SK-N-SH (cell line): Measurements from ENCODE around the gene HERC5.

ENCODE experiments used
- CTCF ChIP-seq: fragments of 200-600 bp; sonication (generic); IDR thresholded peaks from 2 replicates; pipeline ENCODE4 v1.6.1; 2017; ENCODE audit warnings: antibody characterized with exemption, mild to moderate bottlenecking, moderate library complexity
- EP300 ChIP-seq, 2 experiments: IDR thresholded peaks; 2 replicates each; pipeline versions ENCODE4 v1.4.0 to v1.6.1; 2012; ENCODE audit warnings: borderline replicate concordance in 1 of 2, low read depth in 1 of 2, low read length in 1 of 2
- JUND ChIP-seq: IDR thresholded peaks from 2 replicates; pipeline ENCODE4 v1.4.0; 2012
- MEF2A ChIP-seq: IDR thresholded peaks from 2 replicates; pipeline ENCODE4 v1.4.0; 2012; ENCODE audit warnings: low read depth, borderline replicate concordance
- MXI1 ChIP-seq: IDR thresholded peaks from 2 replicates; pipeline ENCODE4 v1.6.1; 2012; ENCODE audit warnings: mild to moderate bottlenecking, low read depth, low read length, improper control_type of control experiment
- POLR2AphosphoS5 ChIP-seq: IDR thresholded peaks from 2 replicates; pipeline ENCODE4 v1.6.1; 2012; ENCODE audit warnings: low read depth, low read length
- TF ChIP-seq, protein P1 (sequence below): IDR thresholded peaks from 2 replicates; pipeline ENCODE4 v1.4.0; 2012; ENCODE audit warnings: low read depth
- TF ChIP-seq, protein P2 (sequence below): IDR thresholded peaks from 2 replicates; pipeline ENCODE4 v1.6.1; 2012; ENCODE audit warnings: mild to moderate bottlenecking, low read depth, low read length, moderate library complexity
- TF ChIP-seq, protein P3 (sequence below): IDR thresholded peaks from 2 replicates; pipeline ENCODE4; 2012

DNA sequence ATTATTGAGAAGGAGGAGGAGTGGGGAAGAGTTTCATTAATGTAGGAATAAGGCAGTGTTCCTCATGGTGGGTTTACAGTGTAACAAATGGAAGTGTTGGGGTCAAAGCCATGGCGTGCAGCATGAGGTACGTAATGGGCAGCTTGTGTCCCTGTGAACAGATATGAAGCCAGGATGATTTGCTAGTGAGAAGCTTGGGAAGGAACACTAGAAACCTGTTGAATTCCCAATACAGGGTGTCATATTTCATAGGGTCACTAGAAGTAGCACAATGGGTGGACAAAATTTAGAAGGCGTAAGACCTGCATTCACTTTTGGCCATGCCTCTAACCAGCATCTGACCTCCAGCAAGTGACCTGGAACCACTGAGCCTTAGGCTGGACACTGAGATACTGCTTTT is 59.8 kb downstream of the HERC5 start:
- TF ChIP-seq, protein P1, sequence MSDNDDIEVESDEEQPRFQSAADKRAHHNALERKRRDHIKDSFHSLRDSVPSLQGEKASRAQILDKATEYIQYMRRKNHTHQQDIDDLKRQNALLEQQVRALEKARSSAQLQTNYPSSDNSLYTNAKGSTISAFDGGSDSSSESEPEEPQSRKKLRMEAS = no peak
- TF ChIP-seq CTCF (no peak), POLR2AphosphoS5 (no peak), MXI1 (no peak), MEF2A (no peak), EP300 (IDR thresholded peaks at IDR 0.05; ENCODE audit: borderline replicate concordance in 1 of 2, low read depth in 1 of 2, low read length in 1 of 2) (no peak), JUND (no peak)
- TF ChIP-seq, protein P2, sequence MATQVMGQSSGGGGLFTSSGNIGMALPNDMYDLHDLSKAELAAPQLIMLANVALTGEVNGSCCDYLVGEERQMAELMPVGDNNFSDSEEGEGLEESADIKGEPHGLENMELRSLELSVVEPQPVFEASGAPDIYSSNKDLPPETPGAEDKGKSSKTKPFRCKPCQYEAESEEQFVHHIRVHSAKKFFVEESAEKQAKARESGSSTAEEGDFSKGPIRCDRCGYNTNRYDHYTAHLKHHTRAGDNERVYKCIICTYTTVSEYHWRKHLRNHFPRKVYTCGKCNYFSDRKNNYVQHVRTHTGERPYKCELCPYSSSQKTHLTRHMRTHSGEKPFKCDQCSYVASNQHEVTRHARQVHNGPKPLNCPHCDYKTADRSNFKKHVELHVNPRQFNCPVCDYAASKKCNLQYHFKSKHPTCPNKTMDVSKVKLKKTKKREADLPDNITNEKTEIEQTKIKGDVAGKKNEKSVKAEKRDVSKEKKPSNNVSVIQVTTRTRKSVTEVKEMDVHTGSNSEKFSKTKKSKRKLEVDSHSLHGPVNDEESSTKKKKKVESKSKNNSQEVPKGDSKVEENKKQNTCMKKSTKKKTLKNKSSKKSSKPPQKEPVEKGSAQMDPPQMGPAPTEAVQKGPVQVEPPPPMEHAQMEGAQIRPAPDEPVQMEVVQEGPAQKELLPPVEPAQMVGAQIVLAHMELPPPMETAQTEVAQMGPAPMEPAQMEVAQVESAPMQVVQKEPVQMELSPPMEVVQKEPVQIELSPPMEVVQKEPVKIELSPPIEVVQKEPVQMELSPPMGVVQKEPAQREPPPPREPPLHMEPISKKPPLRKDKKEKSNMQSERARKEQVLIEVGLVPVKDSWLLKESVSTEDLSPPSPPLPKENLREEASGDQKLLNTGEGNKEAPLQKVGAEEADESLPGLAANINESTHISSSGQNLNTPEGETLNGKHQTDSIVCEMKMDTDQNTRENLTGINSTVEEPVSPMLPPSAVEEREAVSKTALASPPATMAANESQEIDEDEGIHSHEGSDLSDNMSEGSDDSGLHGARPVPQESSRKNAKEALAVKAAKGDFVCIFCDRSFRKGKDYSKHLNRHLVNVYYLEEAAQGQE = no peak
- TF ChIP-seq, protein P3, sequence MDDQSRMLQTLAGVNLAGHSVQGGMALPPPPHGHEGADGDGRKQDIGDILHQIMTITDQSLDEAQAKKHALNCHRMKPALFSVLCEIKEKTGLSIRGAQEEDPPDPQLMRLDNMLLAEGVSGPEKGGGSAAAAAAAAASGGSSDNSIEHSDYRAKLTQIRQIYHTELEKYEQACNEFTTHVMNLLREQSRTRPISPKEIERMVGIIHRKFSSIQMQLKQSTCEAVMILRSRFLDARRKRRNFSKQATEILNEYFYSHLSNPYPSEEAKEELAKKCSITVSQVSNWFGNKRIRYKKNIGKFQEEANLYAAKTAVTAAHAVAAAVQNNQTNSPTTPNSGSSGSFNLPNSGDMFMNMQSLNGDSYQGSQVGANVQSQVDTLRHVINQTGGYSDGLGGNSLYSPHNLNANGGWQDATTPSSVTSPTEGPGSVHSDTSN = no peak
